K562 (cell line): ENCODE measurements around the gene SMIM34.
"Not testable (repeated sequence)": the region's sequence is repeated elsewhere in the genome, so short reads cannot be mapped to it uniquely, and the experiment has no call there.

Experiments used
- CTCF ChIP-seq, 3 experiments: IDR thresholded peaks in 2 of 3; conservative IDR thresholded peaks in 1 of 3; 2 replicates each; pipeline ENCODE4 v1.5.1; 2011 to 2012; ENCODE audit warnings: low read length in 3 of 3, mild to moderate bottlenecking in 3 of 3, control low read depth in 2 of 3, improper control_type of control experiment in 1 of 3, inconsistent platforms in 1 of 3, low read depth in 1 of 3, mixed read lengths in 1 of 3, moderate library complexity in 1 of 3; ENCODE audit not compliant: insufficient read depth in 2 of 3
- FOXJ2 ChIP-seq: fragments of 200-800 bp; sonication (Bioruptor generic); IDR thresholded peaks from 2 replicates; pipeline ENCODE4 v1.6.1; 2016; ENCODE audit warnings: missing genetic modification characterization, missing compliant biosample characterization
- U2AF1 ChIP-seq: fragments of 200-400 bp; formaldehyde crosslinking; optimal IDR thresholded peaks from 2 replicates; pipeline ENCODE3; 2017; ENCODE audit warnings: mild to moderate bottlenecking, low read depth, low read length, moderate library complexity

DNA sequence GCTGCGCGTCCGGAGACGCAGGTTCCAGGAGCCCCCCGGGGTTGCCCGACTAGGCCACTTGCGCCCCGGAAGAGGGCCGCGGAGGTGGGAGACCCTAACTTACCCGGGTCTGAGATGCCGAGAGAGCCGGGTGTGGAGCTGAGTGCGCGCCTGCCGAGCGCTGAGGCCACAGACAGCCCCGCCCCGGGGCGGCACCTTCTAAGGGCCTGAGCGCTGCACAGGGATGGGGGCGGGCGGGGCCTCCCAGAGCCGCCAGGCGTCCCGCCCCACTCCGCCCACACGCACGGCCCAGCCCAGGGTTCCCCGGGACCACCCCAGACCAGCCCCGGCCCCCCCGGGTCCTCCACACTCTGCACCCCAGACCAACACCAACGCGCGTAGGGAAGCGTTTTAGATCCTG is 35.7 kb upstream of the SMIM34 start:
- not testable (repeated sequence) for TF ChIP-seq CTCF (IDR thresholded peaks at IDR 0.05 in 2 of 3, conservative IDR thresholded peaks at IDR 0.05 in 1 of 3; ENCODE audit: insufficient read depth in 2 of 3, low read depth in 1 of 3, low read length in 3 of 3); FOXJ2; U2AF1
